Measurements from ENCODE around the gene CCSER2.
"Not testable (repeated sequence)": the region's sequence is repeated elsewhere in the genome, so short reads cannot be mapped to it uniquely, and the experiment has no call there.

CCSER2 gene

GRCh38 chr10:84525120-84525806, 196.9 kb downstream of the CCSER2 start:
- peak in 1 of 2 donors; percentile 22 for DNase-seq (ENCODE audit: low read depth in 2 of 2)
- no peak for TF ChIP-seq CTCF (IDR thresholded peaks at IDR 0.05; ENCODE audit: low read depth, low read length)
- H3K4me3 ChIP-seq (replicated peaks in 1 of 2; ENCODE audit: low read depth in 2 of 2, low read length in 2 of 2): no peak overlapping the region

- H3K4me3 ChIP-seq (replicated peaks in 1 of 2; ENCODE audit: low read depth in 2 of 2, low read length in 2 of 2); DNase-seq (ENCODE audit: low read depth in 2 of 2): not testable (repeated sequence)
Observed at GRCh38 chr10:84525807-84526182, 197.4 kb downstream of the CCSER2 start.

- not testable (repeated sequence) for DNase-seq (ENCODE audit: low read depth in 2 of 2); H3K4me3 ChIP-seq (replicated peaks in 1 of 2; ENCODE audit: low read depth in 2 of 2, low read length in 2 of 2)
Observed at GRCh38 chr10:84527386-84527785, 199.0 kb downstream of the CCSER2 start.

GRCh38 chr10:84528526-84528925, 200.1 kb downstream of the CCSER2 start:
- not testable (repeated sequence) for DNase-seq (ENCODE audit: low read depth in 2 of 2); H3K4me3 ChIP-seq (replicated peaks in 1 of 2; ENCODE audit: low read depth in 2 of 2, low read length in 2 of 2)

- H3K4me3 ChIP-seq (replicated peaks in 1 of 2; ENCODE audit: low read depth in 2 of 2, low read length in 2 of 2): no peak overlapping the region
- no peak for DNase-seq (ENCODE audit: low read depth in 2 of 2)
- no peak for TF ChIP-seq CTCF (IDR thresholded peaks at IDR 0.05; ENCODE audit: low read depth, low read length)
Observed at GRCh38 chr10:84530724-84531325, 202.4 kb downstream of the CCSER2 start.

GRCh38 chr10:84531396-84531795, 203.0 kb downstream of the CCSER2 start:
- TF ChIP-seq CTCF (IDR thresholded peaks at IDR 0.05; ENCODE audit: low read depth, low read length): no peak
- H3K4me3 ChIP-seq (replicated peaks in 1 of 2; ENCODE audit: low read depth in 2 of 2, low read length in 2 of 2): no peak overlapping the region
- peak in 1 of 2 donors; percentile 53 for DNase-seq (ENCODE audit: low read depth in 2 of 2)

- no peak for DNase-seq (ENCODE audit: low read depth in 2 of 2)
- no peak for TF ChIP-seq CTCF (IDR thresholded peaks at IDR 0.05; ENCODE audit: low read depth, low read length)
- H3K4me3 ChIP-seq (replicated peaks in 1 of 2; ENCODE audit: low read depth in 2 of 2, low read length in 2 of 2): no peak overlapping the region
Observed at GRCh38 chr10:84534168-84534567, 205.8 kb downstream of the CCSER2 start.

- no peak overlapping the region for H3K4me3 ChIP-seq (replicated peaks in 1 of 2; ENCODE audit: low read depth in 2 of 2, low read length in 2 of 2)
- DNase-seq (ENCODE audit: low read depth in 2 of 2): peak; percentile 74 to 81
- peak; percentile 59 for TF ChIP-seq CTCF (IDR thresholded peaks at IDR 0.05; ENCODE audit: low read depth, low read length)
Observed at GRCh38 chr10:84537447-84537931, 209.1 kb downstream of the CCSER2 start.
